ENCODE measurements around the gene ENAH.
A peak's percentile ranks its signal among the peaks of the same experiment; 100 is the strongest.
"Not testable (repeated sequence)": the region's sequence is repeated elsewhere in the genome, so short reads cannot be mapped to it uniquely, and the experiment has no call there.

ENAH gene

DNA sequence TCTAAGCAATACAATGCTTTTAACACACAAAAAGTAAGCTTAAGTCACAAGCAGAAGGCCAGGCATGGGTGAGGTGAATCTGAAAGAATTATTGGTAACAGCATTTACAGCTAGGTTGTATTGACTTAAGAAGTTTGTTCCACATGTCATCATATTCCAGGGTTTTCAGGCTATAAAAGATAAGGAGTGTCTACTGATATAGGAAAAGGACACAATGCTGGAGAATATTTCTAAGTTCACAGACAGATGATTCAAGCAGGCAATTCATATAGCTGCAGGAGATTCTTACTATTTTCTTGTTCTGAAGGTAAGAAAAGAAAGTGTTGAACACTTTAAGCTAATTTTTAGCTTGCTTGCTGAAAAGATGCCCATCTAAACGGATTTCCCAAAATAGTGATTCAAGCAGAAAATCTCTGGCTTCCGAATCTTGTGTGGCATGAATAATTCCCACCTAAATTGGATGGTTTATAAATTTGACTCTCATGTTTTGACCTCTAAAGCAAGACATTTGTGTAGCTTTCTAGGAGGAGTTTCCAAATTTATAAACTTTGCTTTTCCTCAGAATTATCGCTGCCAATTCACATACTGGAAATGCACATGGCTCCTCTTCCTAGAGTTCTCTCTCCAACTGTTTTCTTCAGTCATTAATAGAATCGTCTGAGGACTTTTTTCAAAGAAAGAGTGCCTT, 129.5 kb downstream of the ENAH start:
- Mint-ChIP-seq H3K27me3 (no peaks in the 10 kb centered on the region), H3K9me3 (no peaks in the 10 kb centered on the region), H3K27ac (no peak overlapping the region), H3K4me3 (no peak overlapping the region), H3K4me1 (no peaks in the 10 kb centered on the region), H3K36me3 (no peaks in the 10 kb centered on the region)

DNA sequence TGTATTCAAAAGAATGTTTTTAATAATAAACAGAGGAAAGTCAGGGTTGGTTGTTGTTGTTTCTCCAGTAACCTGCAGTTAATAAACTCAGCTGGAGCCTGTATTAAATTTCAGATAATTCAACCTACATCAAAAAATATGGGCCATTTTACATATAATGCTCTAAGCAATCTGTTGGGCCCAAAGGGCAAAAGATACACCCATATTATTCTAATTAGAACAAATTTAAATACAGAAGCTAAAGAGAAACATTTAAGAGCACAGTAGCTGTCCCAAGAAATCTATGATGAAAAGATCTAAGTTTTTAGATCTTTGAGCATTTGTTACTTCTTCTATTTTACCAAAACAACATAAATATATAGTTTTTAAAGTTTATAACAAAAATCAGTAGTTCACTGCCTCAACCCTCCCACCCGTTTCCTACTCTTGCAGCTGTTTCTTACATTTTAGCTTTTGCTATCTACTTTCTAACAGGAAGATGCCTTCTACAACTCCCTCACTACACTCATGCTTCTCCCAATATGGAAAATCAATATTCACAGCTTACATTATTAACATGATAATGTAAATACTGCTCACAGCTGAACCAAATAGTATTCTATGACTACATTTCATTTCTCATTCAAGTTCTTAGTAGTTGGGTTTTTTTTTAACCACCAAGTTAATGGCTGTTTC, 130.2 kb downstream of the ENAH start:
- H3K9me3 Mint-ChIP-seq: no peaks in the 10 kb centered on the region
- no peaks in the 10 kb centered on the region for H3K4me1 Mint-ChIP-seq
- no peak overlapping the region for H3K27ac Mint-ChIP-seq
- H3K4me3 Mint-ChIP-seq: no peak overlapping the region
- H3K36me3 Mint-ChIP-seq: no peaks in the 10 kb centered on the region
- no peaks in the 10 kb centered on the region for H3K27me3 Mint-ChIP-seq

DNA sequence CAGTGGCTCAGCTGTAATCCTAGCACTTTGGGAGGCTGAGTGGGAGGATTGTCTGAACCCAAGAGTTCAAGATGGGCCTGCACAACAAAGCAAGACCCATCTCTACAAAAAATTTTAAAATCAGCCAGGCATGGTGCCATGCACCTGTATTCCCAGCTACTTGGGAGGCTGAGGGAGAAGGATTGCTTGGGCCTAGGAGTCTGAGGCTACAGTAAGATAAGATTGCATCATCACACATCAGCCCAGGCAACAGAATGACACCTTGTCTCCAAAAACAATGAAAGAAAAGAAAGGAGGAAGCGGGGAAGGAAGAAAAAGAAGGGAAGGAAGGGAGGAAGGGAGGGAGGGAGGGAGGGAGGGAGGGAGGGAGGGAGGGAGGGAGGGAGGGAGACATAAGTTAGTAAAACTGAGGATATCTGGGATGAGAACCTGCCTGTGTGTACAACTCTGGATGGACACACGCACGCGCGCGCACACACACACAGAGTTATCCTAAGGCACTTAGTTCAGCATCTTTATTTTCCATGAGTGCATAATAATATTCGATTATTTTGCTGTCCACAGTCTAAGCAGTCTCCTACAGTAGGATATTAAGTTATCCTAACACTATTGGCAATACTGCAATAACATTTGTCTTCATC, 132.2 kb downstream of the ENAH start:
- Mint-ChIP-seq H3K9me3 (no peaks in the 10 kb centered on the region), H3K36me3 (no peaks in the 10 kb centered on the region), H3K4me1 (no peaks in the 10 kb centered on the region), H3K27me3 (peaks cover 2% of the 10 kb centered on the region), H3K4me3 (no peak overlapping the region), H3K27ac (no peak overlapping the region)

DNA sequence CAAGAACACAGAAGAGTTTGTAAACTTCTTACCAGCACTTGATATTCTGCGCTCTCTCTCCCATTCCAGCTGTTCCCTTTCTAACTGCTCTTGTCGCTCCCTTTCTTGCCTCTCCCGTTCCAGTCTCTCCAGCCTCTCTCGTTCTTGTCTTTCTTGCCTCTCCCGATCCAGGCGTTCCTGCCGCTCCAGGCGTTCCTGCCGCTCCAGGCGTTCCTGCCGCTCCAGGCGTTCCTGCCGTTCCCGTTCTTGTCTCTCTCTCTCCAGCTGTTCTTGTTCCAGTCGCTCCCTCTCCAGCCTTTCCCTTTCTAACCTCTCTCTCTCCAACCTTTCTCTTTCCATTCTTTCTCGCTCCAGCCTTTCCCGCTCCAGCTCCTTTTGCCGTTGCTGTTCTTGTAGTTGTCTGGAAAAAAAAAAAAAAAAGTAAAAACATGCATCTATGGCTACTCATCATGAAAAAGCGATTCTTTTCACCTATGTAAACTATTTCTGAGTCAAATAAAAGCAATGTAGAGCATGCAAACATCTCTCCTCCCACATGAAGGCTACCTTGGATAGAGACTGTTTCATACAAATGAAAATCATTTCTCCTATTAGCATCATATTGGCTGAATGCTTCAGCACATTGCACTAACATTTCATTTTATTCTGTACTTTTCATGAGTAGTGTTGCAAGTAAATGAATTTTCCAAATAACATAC, 133.6 kb downstream of the ENAH start:
- H3K27me3 Mint-ChIP-seq: peaks cover 2% of the 10 kb centered on the region
- no peaks in the 10 kb centered on the region for H3K36me3 Mint-ChIP-seq
- H3K4me3 Mint-ChIP-seq: no peak overlapping the region
- H3K4me1 Mint-ChIP-seq: no peaks in the 10 kb centered on the region
- H3K27ac Mint-ChIP-seq: no peak overlapping the region
- no peaks in the 10 kb centered on the region for H3K9me3 Mint-ChIP-seq

GRCh38 chr1:225517697-225518096, 135.2 kb downstream of the ENAH start:
- no peak overlapping the region for H3K4me3 Mint-ChIP-seq
- peaks cover 2% of the 10 kb centered on the region for H3K27me3 Mint-ChIP-seq
- no peaks in the 10 kb centered on the region for H3K4me1 Mint-ChIP-seq
- H3K36me3 Mint-ChIP-seq: no peaks in the 10 kb centered on the region
- no peak overlapping the region for H3K27ac Mint-ChIP-seq
- H3K9me3 Mint-ChIP-seq: no peaks in the 10 kb centered on the region

DNA sequence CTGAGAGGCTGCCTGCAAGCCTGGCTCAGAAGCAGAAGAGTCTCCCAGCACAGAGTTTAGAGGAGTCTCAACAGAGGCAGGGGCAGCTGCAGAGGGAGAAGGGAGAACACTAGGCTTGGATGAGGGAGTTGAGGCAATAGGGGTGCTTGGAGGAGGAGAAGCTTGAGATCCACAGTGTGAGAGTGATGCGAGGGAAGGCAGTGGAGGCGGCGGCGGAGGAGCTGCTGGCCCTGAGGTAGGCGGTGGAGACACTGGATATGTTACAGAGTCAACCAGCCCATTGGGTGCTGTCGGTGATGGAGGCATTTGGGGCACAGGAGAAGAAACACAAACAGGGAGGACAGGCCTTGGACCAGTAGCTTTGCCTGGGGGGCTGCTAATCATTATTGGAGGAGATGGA, 135.7 kb downstream of the ENAH start:
- Mint-ChIP-seq H3K4me1 (no peaks in the 10 kb centered on the region), H3K27ac (no peak overlapping the region), H3K36me3 (no peaks in the 10 kb centered on the region), H3K9me3 (no peaks in the 10 kb centered on the region), H3K27me3 (peaks cover 2% of the 10 kb centered on the region), H3K4me3 (no peak overlapping the region)

GRCh38 chr1:225514671-225515081, 138.2 kb downstream of the ENAH start:
- Mint-ChIP-seq H3K4me3 (no peak overlapping the region), H3K36me3 (no peaks in the 10 kb centered on the region), H3K9me3 (no peaks in the 10 kb centered on the region), H3K27me3 (peaks cover 2% of the 10 kb centered on the region), H3K27ac (no peak overlapping the region), H3K4me1 (peaks cover 2% of the 10 kb centered on the region)

DNA sequence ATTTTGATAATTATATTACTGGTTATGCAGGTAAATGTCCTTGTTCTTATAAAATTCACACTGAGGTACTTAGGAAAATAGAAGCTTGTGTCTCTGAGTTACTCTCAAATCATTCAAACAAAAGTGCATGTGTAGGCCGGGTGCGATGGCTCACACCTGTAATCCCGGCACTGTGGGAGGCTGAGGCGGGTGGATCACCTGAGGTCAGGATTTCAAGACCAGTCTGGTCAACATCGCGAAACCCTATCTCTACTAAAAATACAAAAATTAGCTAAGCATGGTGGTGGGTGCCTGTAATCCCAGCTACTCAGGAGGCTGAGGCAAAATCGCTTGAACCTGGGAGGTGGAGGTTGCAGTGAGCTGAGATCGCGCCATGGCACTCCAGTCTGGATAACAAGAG, 139.3 kb downstream of the ENAH start:
- not testable (repeated sequence) for H3K9me3 Mint-ChIP-seq, H3K27ac Mint-ChIP-seq, H3K4me1 Mint-ChIP-seq, H3K27me3 Mint-ChIP-seq, H3K4me3 Mint-ChIP-seq, H3K36me3 Mint-ChIP-seq

DNA sequence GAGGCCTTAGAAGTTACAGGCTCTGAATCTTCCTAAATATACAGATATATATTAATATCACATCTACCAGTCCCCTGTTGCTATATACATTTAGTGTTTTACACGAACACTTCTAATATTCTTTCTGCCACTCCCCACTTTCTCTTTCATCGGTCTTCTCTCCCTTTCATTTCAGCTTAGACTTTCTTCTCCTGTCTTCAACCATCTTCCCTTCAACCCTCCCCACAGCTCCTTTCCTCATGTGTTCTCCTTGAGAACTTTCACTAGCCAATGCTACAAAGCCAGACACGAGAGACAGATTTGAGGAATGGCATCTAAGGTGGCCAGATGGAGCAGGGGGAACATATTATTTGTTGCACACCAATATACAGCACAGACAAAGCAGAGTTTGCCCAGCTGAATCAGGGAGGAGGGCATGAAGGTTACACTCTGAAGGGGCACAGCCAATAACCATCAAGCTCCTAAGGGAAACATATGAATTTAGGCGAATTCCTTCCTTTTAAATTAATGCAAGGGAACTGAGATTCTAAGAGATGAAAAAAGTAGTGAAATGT, 141.0 kb downstream of the ENAH start:
- Mint-ChIP-seq H3K4me3 (no peak overlapping the region), H3K36me3 (no peaks in the 10 kb centered on the region), H3K27me3 (peaks cover 2% of the 10 kb centered on the region), H3K4me1 (peaks cover 10% of the 10 kb centered on the region), H3K9me3 (no peaks in the 10 kb centered on the region), H3K27ac (no peak overlapping the region)

DNA sequence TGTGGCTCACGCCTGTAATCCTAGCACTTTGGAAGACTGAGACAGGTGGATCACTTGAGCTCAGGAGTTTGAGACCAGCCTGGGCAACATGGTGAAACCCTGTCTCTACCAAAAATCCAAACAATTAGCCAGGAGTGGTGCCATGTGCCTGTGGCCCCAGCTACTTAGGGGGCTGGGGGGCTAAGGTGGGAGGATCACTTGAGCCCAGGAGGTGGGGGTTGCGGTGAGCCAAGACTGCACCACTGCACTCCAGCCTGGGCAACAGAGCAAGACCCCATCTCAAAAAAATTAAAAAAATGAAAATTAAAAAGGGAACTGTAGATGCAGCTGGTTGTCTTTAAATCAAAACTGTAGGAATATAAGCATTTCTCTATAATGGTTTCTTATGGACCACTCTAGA, 142.2 kb downstream of the ENAH start:
- not testable (repeated sequence) for H3K27ac Mint-ChIP-seq, H3K4me1 Mint-ChIP-seq, H3K9me3 Mint-ChIP-seq, H3K27me3 Mint-ChIP-seq, H3K4me3 Mint-ChIP-seq, H3K36me3 Mint-ChIP-seq

- no peak overlapping the region for H3K4me3 Mint-ChIP-seq
- no peaks in the 10 kb centered on the region for H3K36me3 Mint-ChIP-seq
- peaks cover 10% of the 10 kb centered on the region for H3K4me1 Mint-ChIP-seq
- peaks cover 2% of the 10 kb centered on the region for H3K27me3 Mint-ChIP-seq
- no peaks in the 10 kb centered on the region for H3K9me3 Mint-ChIP-seq
- no peak overlapping the region for H3K27ac Mint-ChIP-seq
Observed at GRCh38 chr1:225509770-225510169, 143.2 kb downstream of the ENAH start.

GRCh38 chr1:225509376-225509707, 143.6 kb downstream of the ENAH start:
- no peak overlapping the region for H3K27ac Mint-ChIP-seq
- no peaks in the 10 kb centered on the region for H3K36me3 Mint-ChIP-seq
- peaks cover 10% of the 10 kb centered on the region for H3K4me1 Mint-ChIP-seq
- peaks cover 2% of the 10 kb centered on the region for H3K27me3 Mint-ChIP-seq
- H3K4me3 Mint-ChIP-seq: no peak overlapping the region
- no peaks in the 10 kb centered on the region for H3K9me3 Mint-ChIP-seq

GRCh38 chr1:225508538-225509375, 144.2 kb downstream of the ENAH start:
- Mint-ChIP-seq H3K4me3 (no peak overlapping the region), H3K27ac (peak overlapping the region; percentile 30), H3K4me1 (peaks cover 10% of the 10 kb centered on the region), H3K36me3 (no peaks in the 10 kb centered on the region), H3K27me3 (peaks cover 2% of the 10 kb centered on the region), H3K9me3 (no peaks in the 10 kb centered on the region)

DNA sequence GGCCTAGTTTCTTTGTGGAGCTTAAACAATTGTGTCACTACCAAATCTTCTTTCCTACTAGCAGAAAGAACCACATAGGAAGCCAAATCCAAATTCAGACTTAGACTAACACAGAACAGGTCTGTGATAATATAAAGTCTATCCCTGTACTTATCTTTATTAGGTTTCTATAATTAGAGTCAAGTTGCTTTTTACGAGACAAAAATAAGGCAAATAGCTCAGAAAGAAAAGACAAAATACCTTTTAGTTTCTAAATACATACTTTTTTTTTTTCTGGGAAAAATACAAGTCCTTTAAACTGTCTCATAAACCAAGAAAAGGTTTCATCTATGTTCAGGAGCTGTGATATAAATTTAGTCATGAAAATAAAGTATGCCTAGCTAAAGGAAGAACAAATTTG, 146.2 kb downstream of the ENAH start:
- Mint-ChIP-seq H3K36me3 (no peaks in the 10 kb centered on the region), H3K4me3 (no peak overlapping the region), H3K4me1 (peaks cover 10% of the 10 kb centered on the region), H3K9me3 (no peaks in the 10 kb centered on the region), H3K27ac (no peak overlapping the region), H3K27me3 (peaks cover 2% of the 10 kb centered on the region)

- Mint-ChIP-seq H3K27me3 (peaks cover 2% of the 10 kb centered on the region), H3K27ac (no peak overlapping the region), H3K36me3 (no peaks in the 10 kb centered on the region), H3K4me1 (peaks cover 8% of the 10 kb centered on the region), H3K9me3 (no peaks in the 10 kb centered on the region), H3K4me3 (no peak overlapping the region)
Observed at GRCh38 chr1:225504776-225505175, 148.1 kb downstream of the ENAH start.
